Prostate gland (tissue), 2 donors: ENCODE results near the gene HAT1.

Source experiments
- CTCF ChIP-seq, 4 experiments: fragments of 200-600 bp in 2 of 4; fragments of 450-650 bp in 2 of 4; sonication (generic) in 2 of 4; IDR thresholded peaks; 1 replicate in 3 of 4; 2 replicates in 1 of 4; pipeline ENCODE4 v1.5.1; 2016 to 2019; ENCODE audit warnings: antibody characterized with exemption in 4 of 4, mild to moderate bottlenecking in 2 of 4, moderate library complexity in 2 of 4
- POLR2A ChIP-seq: fragments of 450-650 bp; IDR thresholded peaks from one replicate; pipeline ENCODE4 v1.6.1; 2016; ENCODE audit warnings: antibody characterized with exemption, mild to moderate bottlenecking
- POLR2AphosphoS5 ChIP-seq: sonication (generic); formaldehyde crosslinking; IDR thresholded peaks from one replicate; pipeline ENCODE4 v1.6.1; 2017; ENCODE audit warnings: antibody characterized with exemption

DNA sequence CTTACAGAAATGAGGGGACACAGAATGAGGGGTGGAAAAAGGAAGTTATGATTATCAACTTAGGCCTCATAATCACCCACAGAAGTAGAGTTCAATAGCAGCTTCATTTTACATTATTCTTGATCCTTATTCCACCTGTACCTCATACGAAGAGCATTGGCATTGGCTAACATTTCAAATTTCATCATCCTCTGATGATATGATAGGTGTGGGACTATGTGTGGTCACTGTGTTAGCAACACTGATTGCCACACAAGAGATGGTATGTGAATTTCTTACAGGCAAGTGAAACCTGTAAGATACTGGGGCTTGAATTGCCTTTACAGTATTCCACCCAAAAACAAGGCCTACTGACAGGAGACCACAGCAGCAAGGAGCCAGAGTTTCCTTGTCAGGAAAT is 14.0 kb upstream of the HAT1 start:
- no peak for TF ChIP-seq POLR2A
- TF ChIP-seq CTCF (IDR thresholded peaks at IDR 0.05): no peak
- no peak for TF ChIP-seq POLR2AphosphoS5
